ENCODE data around the gene MYL6. TPM values are rescaled to one million over a fixed set of nuclear protein-coding genes. Genes with fewer than 3 reads are reported as not detected.

MYL6 gene
- total RNA-seq, 1 donor from 2014 or later, result 1,365 TPM

GRCh38 chr12:56137853-56138571 is 20.1 kb upstream of the MYL6 start:
- no peak for TF ChIP-seq CTCF (IDR thresholded peaks at IDR 0.05; ENCODE audit: insufficient read depth, low read length, poor library complexity, severe bottlenecking)

GRCh38 chr12:56141946-56142784 is 16.0 kb upstream of the MYL6 start:
- DNase-seq (ENCODE audit: low read depth), result no peak
- no peak overlapping the region for H3K4me3 ChIP-seq (ENCODE audit: low read depth, low read length)
- no peaks in the 10 kb centered on the region for H3K27me3 ChIP-seq (ENCODE audit: control insufficient read depth, insufficient read depth, low read length)
- no peak for TF ChIP-seq CTCF (IDR thresholded peaks at IDR 0.05; ENCODE audit: insufficient read depth, low read length, poor library complexity, severe bottlenecking)
- H3K36me3 ChIP-seq (ENCODE audit: control insufficient read depth, insufficient read depth, low read length), result peaks cover 7% of the 10 kb centered on the region

More at GRCh38 chr12:56137853-56138571, 20.1 kb upstream of the MYL6 start:
- DNase-seq (ENCODE audit: low read depth), result no peak
- Histone ChIP-seq H3K4me3 (ENCODE audit: low read depth, low read length) (no peak overlapping the region), H3K36me3 (ENCODE audit: control insufficient read depth, insufficient read depth, low read length) (peaks cover 4% of the 10 kb centered on the region), H3K27me3 (ENCODE audit: control insufficient read depth, insufficient read depth, low read length) (no peaks in the 10 kb centered on the region)

GRCh38 chr12:56143217-56143616 is 14.9 kb upstream of the MYL6 start:
- DNase-seq (ENCODE audit: low read depth), result no peak
- Histone ChIP-seq H3K4me3 (ENCODE audit: low read depth, low read length) (no peak overlapping the region), H3K36me3 (ENCODE audit: control insufficient read depth, insufficient read depth, low read length) (peaks cover 7% of the 10 kb centered on the region), H3K27me3 (ENCODE audit: control insufficient read depth, insufficient read depth, low read length) (no peaks in the 10 kb centered on the region)
- TF ChIP-seq CTCF (IDR thresholded peaks at IDR 0.05; ENCODE audit: insufficient read depth, low read length, poor library complexity, severe bottlenecking), result no peak

- no peak for DNase-seq (ENCODE audit: low read depth)
- peaks cover 7% of the 10 kb centered on the region for H3K36me3 ChIP-seq (ENCODE audit: control insufficient read depth, insufficient read depth, low read length)
- no peak overlapping the region for H3K4me3 ChIP-seq (ENCODE audit: low read depth, low read length)
- no peak for TF ChIP-seq CTCF (IDR thresholded peaks at IDR 0.05; ENCODE audit: insufficient read depth, low read length, poor library complexity, severe bottlenecking)
- H3K27me3 ChIP-seq (ENCODE audit: control insufficient read depth, insufficient read depth, low read length), result no peaks in the 10 kb centered on the region
Observed at GRCh38 chr12:56143870-56144269, 14.3 kb upstream of the MYL6 start.

- no peak for TF ChIP-seq CTCF (IDR thresholded peaks at IDR 0.05; ENCODE audit: insufficient read depth, low read length, poor library complexity, severe bottlenecking)
- Histone ChIP-seq H3K4me3 (ENCODE audit: low read depth, low read length) (no peak overlapping the region), H3K36me3 (ENCODE audit: control insufficient read depth, insufficient read depth, low read length) (peaks cover 7% of the 10 kb centered on the region), H3K27me3 (ENCODE audit: control insufficient read depth, insufficient read depth, low read length) (no peaks in the 10 kb centered on the region)
- no peak for DNase-seq (ENCODE audit: low read depth)
Observed at GRCh38 chr12:56145217-56145616, 12.9 kb upstream of the MYL6 start.

Data from kidney epithelial cell (primary cell).